GM18507 (cell line): ENCODE measurements around the gene CD33.
A peak's percentile ranks its signal among the peaks of the same experiment; 100 is the strongest.
"Not testable (repeated sequence)": the region's sequence is repeated elsewhere in the genome, so short reads cannot be mapped to it uniquely, and the experiment has no call there.

Experiments used
- DNase-seq: peaks from one replicate; pipeline ENCODE4 v3.0.0; 2011; ENCODE audit warnings: low read depth; ENCODE audit not compliant: insufficient read length; ENCODE audit errors: extremely low spot score
- FAIRE-seq: peaks from 2 replicates; lab custom pipeline; 2011; peaks lifted over from hg19 to GRCh38; lab: Jason Lieb, UNC

CD33 gene

GRCh38 chr19:51204321-51204720 lies 20.6 kb upstream of the CD33 start:
- no peak for FAIRE-seq

GRCh38 chr19:51207747-51208146 lies 17.1 kb upstream of the CD33 start:
- DNase-seq (no peak), FAIRE-seq (no peak)

More at GRCh38 chr19:51204321-51204720, 20.6 kb upstream of the CD33 start:
- DNase-seq: no peak

GRCh38 chr19:51210191-51210784 lies 14.6 kb upstream of the CD33 start:
- DNase-seq: no peak
- no peak for FAIRE-seq

- DNase-seq, FAIRE-seq: not testable (repeated sequence)
Observed at GRCh38 chr19:51210874-51211361, 14.0 kb upstream of the CD33 start.

- FAIRE-seq (no peak), DNase-seq (no peak)
Observed at GRCh38 chr19:51211833-51212232, 13.0 kb upstream of the CD33 start.

GRCh38 chr19:51219307-51219706 lies 5.6 kb upstream of the CD33 start:
- DNase-seq (no peak), FAIRE-seq (no peak)

- no peak for DNase-seq
- FAIRE-seq: no peak
Observed at GRCh38 chr19:51219971-51220370, 4.9 kb upstream of the CD33 start.

- no peak for DNase-seq
- FAIRE-seq: no peak
Observed at GRCh38 chr19:51220996-51221395, 3.9 kb upstream of the CD33 start.

- no peak for DNase-seq
- FAIRE-seq: no peak
Observed at GRCh38 chr19:51224163-51224641, 678 bp upstream of the CD33 start.

- no peak for FAIRE-seq
- DNase-seq: no peak
Observed at GRCh38 chr19:51226067-51226466, 1.2 kb downstream of the CD33 start.

- FAIRE-seq (peak; percentile 49), DNase-seq (no peak)
Observed at GRCh38 chr19:51227326-51227725, 2.4 kb downstream of the CD33 start.

- no peak for DNase-seq
- FAIRE-seq: no peak
Observed at GRCh38 chr19:51227966-51228365, 3.1 kb downstream of the CD33 start.

GRCh38 chr19:51240866-51241265 lies 16.0 kb downstream of the CD33 start:
- FAIRE-seq: no peak
- no peak for DNase-seq

- DNase-seq: no peak
- no peak for FAIRE-seq
Observed at GRCh38 chr19:51242881-51243630, 18.2 kb downstream of the CD33 start.

- FAIRE-seq (no peak), DNase-seq (no peak)
Observed at GRCh38 chr19:51246164-51246552, 21.3 kb downstream of the CD33 start.

- no peak for DNase-seq
- no peak for FAIRE-seq
Observed at GRCh38 chr19:51247972-51248590, 23.2 kb downstream of the CD33 start.

- no peak for FAIRE-seq
- no peak for DNase-seq
Observed at GRCh38 chr19:51250786-51251467, 26.0 kb downstream of the CD33 start, which contains the start of gene SIGLECL1. Gene SIGLECL1, plus strand, starts transcription at chr19:51251080. Its CDS starts 12,993 bp downstream, at chr19:51264073.

- FAIRE-seq (no peak), DNase-seq (no peak)
Observed at GRCh38 chr19:51251468-51251820, 26.6 kb downstream of the CD33 start.

GRCh38 chr19:51252306-51253079 lies 27.6 kb downstream of the CD33 start:
- DNase-seq (no peak), FAIRE-seq (no peak)
